Measurements from ENCODE around the gene CCDC198.
A peak's percentile ranks its signal among the peaks of the same experiment; 100 is the strongest.

CCDC198 gene, protein sequence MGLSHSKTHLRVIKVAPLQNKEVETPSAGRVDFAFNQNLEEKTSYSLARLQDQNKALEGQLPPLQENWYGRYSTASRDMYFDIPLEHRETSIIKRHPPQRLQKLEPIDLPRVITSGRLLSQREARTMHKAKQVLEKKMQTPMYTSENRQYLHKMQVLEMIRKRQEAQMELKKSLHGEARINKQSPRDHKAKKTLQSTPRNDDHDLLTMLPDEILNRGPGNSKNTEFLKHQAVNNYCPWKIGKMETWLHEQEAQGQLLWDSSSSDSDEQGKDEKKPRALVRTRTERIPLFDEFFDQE

DNA sequence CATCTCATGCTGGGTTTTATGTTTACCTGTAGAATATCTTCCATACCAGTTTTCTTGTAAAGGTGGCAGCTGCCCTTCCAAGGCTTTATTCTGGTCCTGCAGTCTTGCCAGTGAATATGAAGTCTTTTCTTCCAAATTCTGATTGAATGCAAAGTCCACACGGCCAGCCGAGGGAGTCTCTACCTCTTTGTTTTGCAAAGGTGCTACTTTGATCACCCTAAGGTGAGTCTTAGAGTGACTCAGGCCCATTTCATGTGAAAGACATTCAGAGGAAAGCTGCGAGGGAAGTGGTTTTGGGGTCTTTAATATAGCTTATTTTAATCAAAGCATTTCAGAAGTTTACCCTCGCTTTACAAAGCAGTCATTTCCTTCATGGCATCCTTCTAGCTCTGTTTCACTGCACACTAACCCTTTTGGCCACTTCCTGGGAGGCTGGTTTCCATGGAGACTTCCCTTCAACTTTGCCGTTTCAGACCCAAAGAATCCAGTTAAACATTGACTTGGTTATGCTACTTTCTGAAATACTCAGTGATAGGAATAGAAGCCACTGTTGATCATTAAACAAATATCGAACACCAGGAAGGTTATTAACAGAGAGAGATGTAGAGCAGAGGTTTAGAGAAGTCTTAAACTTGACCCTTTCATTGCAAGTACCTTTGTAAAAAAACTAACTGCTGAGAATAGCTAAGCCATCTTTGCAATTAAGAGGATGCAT is at the start of gene CCDC198:
Gene CCDC198, minus strand, starts transcription at position 391 of the 715 bp plus-strand sequence. Its CDS starts 142 bp downstream, at position 249.
- no peak for DNase-seq

DNA sequence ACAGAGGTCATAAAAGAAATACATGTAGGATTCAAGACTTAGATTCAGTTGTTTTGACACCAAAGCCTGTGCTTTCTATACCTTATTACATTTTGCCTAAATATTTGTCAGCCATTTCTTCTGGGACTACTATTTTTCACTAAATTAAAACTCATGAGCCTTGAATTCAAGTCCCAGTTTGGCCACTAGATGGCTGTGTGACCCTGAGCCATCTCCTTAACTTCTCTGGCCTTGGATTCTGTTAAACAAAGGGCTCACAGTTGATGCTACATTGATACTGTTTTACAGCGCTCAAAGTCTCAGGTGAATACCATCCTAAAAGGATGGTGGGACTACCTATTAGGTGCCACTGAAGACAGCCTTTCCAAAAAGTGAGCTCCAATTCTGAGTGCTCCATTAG is 39.6 kb upstream of the CCDC198 start:
- no peak for DNase-seq

DNA sequence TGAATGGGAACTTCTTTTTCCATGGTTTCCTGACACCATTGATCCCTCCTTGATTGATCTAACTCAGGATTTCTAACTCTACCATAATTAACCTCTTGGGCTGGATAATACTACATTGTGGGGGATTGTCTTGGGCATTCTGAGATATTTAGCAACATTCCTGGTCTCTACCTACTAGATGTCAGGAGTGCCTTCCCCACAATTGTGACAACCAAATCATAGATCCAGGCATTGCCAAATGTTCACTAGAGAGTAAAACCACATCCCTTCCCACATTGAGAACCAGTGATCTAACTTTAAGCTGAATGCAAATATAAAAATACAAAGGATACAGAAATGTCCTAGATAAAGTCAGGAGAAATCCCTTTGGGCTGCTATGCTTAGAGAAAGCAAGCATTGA is 36.9 kb upstream of the CCDC198 start:
- no peak for DNase-seq

DNA sequence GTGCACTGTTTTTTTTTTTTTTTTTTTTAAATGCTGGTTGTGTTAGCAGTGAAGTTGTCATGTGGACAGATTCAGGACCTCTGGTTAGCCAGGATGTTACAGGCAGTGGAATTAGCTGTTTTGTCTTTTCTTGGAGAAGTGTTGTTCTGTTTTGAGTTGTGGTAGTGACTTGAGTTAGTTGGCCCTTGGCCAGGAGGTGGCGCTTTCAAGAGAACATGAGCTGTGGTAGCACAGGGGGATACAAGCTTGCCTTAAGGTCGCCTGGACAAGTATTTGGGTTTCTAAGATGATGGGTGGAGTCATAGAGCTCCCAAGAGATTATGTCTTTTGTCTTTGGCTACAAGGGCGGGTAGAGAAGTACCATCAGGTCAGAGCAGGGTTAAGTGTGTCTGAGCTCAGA is 33.3 kb upstream of the CCDC198 start:
- no peak for DNase-seq

DNA sequence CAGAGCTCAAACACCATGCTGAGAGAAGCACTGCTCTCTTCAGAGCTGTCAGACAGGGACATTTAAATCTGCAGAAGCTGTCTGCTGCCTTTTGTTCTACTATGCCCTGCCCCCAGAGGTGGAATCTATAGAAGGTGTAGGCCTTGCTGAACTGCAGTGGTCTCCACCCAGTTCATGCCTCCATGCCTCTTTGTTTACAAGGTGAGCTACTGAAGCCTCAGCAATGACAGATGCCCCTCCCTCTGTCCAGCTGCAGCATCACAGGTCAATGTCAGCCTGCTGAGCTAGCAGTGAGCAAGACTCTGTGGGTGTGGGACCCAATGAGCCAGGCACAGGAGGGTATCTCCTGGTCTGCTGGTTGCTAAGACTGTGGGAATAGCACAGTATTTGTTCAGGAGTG is 25.4 kb upstream of the CCDC198 start:
- no peak for DNase-seq

DNA sequence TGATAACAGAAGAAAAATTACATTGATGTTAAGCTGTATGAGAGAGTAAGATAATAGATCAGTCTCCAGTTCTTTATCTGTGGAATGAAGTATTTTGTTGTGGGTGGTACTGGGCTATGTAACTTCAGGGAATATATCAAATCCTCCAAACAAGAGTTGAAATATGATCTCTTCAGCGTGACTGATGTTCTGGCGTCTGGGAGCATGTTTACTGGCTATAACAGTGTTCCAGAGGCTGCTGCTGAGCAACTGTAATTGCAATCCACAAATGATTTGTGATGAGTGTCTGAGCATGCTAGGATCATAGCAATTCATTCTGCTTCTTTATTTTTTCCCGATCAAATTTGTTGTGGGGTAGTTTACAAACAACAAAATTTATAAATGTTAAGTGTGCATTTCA is 18.6 kb upstream of the CCDC198 start:
- no peak for DNase-seq

DNA sequence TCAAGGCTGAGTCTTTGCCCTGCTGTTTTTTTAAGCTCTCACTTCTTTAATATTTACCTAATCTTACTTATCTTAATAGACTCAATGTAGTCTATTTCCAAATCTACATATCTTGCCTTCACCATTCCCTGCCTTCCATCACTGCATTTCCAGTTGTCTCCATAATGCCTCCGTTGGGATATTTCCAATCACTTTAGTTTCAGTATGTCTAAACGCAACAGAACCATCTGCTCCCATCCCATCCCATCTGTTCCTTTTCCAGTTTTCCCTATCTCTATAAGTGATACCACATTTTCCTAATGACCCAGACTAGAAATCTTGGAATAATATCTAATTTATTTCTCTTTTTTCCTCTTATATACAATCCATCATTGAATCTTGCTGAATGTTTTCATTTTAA is 15.1 kb upstream of the CCDC198 start:
- no peak for DNase-seq

DNA sequence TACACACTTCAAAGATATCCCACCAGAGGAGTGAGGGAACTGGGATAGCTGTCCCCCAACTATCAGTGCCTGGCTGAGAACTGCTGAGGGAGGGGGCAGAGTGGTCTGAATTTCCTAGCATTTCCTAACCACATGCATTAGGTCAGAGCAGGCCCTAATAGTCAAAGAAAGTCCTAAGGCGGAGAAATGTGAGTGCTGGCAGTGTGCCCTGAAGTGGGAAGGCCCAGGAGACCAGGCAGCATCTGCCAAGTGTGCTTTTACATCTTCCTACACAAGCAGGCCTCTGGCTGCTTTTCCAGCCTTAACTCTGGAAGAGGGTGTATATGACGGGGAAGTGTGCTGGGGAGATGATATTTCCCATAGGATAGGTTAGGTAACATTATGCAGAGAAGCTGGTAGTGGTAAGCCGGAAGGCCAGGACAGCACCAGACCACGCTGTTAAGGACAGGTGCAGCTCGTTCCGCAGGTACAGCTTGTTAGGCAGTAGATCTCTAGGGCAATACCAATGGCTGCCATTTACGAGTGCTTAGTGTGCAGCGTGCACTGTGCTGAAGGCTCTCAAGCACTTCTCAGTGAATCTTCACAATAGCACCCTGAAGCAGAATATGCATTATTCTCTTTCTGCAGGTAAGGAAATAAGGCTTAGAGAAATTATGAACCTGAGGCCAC is 9.1 kb upstream of the CCDC198 start:
- no peak for DNase-seq

DNA sequence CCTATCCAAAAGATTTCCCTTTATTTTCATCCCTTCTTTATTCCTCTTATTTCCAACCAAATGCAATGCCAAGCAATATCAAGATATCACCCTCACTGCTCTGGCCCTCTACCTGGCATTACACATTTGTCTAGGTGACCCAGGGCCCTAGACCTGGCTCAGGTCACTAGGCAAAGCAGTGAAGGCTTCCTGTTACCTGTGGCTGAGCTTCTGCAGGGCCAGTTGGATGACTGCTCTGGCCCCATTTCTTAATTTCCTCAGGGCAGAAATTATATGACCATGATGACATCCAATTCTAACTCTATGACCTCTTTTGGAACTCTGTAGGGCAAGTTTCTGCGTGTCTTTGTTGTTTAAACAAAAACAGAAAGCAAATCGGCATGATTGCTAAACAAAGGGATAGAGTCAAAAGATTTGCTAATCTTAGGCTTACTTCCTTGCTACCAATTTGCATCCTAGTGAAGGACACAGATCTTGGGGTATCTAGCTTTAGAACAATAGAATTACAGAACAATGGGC is 7.4 kb upstream of the CCDC198 start:
- DNase-seq: no peak

DNA sequence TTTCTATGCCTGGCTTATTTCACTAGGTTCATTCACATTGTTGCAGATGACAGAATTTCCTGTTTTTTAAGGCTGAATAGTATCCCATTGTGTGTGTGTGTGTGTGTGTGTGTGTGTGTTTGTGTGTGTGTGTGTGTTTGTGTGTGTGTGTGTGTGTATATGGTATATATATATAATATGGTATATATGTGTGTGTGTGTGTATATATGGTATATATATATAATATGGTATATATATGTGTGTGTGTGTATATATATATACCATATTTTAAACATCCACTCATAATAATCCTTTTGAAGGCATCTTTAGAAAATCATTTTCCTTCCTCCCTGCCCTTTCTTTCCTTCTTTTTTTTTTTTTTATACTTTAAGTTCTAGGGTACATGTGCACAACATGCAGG is 5.0 kb upstream of the CCDC198 start:
- DNase-seq: no peak

DNA sequence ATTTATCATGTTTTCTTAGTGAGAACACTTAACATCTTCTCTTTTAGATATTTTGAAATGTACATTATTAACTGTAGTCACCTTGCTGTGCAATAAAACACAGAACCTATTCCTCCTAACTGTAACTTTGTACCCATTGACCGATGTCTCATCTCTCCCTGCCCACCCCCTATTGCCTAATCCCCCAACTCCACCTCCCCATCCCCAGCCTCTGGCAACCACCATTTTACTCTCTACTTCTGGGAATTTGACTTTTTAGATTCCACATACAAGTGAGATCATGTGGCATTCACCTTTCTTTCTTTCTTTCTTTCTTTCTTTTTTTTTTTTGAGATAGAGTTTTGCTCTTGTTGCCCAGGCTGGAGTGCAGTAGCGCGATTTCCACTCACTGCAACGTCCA is 4.4 kb upstream of the CCDC198 start:
- no peak for DNase-seq

DNA sequence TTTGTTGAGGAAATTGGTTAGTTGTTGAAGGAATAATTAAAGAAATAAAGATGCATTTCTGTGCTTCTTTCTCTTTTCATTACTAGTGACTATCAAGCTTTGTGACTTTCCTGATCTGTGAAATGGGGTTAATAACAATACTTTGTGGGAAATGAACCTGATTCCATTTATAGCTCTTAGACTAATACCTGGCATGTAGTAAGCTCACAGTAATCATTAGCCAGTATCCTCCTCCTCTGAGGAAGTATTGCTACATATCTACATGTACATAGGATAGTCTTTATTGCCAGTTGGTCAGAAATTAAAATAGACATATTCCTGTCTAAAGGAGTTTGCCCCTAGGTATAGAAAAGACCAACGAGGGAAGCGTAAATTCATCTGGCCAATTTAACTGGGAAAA is 1.8 kb upstream of the CCDC198 start:
- DNase-seq: no peak

DNA sequence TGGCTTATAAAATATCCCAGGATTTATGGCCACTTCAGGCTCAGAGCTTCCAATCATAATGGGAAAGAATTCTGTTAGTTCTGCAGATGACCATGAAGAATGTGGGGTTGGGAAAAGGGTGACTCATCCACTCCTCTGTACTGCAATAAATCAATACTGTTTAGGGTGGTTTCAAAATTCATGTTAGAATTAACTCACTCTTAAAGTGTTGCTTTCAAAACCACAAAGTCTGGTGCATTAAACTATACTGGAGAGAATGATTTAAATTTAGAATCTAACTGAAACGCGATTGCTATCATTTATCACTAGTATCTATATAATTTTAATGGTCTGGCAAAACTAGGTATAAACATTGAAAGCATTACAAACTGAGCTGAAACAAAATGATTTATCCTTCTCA is 798 bp downstream of the CCDC198 start:
- DNase-seq: no peak

DNA sequence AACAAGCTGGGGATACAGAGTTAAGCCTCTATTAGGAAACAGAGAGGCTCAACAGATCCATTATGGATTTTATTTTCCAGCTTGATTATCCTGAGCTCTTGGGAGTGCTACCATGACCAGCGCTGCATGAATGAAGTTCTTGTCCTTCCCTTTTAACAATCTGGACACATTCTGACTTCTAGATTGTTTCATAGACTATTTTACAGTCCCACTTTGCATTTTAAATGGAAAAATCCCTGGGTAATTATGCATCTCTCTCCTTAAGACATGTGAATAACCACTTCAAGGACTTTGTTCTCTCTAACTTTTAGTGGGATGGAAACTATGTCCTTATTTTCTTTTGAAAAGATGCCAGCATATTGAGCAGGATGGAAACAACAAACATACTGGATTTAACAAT is 2.0 kb downstream of the CCDC198 start:
- no peak for DNase-seq

DNA sequence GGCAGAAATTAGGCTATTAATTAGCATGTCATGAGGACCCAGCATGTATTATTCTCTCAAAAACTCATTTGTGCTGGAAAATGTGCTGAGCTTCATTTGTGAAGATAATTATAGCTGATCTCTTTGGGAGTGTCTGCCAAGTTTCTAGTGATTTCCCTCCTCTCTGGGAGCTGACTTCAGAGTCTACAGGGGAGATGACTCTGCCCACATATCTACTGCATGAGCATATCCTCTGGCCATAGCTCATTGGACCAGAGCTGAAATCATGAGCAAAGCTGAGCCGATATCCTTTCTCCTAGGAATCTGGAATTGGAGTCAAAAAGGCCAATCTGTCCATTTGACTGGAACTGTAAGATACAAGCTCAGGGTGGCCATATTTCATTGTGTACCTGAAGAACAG is 5.9 kb downstream of the CCDC198 start:
- no peak for DNase-seq

DNA sequence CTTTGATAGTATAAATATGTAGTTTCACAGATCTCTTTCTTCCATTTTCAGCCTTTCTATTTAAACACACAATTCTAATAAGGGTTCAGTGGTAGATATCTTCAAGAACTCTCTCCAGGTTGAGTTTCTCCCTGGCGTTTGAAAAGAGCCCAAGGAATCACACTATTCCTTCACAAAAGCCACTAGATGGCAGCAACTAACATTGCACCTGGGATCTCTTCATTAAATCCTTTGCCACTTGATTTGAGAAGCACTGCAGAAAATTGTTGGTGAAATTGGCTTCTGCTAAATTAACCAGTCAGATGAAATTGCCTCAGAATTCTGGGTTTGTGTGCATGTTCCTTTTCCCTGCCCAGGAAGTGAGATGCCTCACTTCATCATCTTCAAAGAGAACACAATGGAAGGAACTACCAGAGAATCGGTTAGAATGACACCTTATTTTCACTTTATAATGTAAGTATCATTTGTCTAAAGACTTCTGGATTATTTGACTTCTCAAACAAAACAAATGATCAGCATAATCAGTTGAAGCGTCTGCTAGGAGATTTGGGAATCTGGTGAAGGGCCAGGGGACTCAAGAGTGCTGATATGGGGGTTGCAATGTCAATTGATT is 6.8 kb downstream of the CCDC198 start:
- peak; percentile 25 for DNase-seq

DNA sequence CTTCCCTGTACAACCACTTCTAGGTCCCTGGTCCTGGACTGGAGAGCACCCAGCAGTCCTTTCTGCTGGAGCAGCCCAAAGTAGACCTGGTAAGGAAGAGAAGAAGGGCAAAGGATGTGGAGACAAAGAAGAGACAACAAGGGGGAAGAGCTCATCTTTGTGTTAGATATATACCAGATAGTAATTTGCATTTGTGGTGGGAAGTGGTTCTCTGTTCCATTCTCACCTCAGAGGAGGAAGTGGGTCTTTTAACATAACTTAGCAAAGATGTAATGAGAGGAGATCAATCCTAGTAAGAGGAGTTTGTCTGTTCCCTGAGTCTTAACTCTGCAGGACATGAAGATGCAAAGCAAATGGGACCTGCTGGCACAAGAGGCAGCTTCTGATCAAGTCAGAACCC is 8.0 kb downstream of the CCDC198 start:
- DNase-seq: no peak

DNA sequence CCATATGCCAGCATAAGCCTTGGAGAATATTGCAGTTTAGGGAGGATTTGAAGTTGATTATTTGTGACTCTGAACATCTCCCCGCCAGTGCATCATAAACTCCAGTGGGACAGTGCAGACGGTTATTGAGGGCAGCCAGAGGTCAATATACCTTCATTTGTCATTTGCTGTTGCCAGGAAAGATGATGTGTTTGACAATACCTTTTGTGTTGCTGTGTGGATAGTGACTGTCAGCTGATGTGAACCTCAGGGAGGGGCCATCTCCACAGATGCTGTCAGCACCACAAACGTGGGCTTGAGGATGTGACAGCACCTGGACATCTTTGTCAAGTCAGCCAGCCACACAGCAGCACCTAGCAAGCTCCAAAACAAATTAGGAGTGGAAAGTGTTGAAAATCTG is 11.5 kb downstream of the CCDC198 start:
- DNase-seq: no peak

DNA sequence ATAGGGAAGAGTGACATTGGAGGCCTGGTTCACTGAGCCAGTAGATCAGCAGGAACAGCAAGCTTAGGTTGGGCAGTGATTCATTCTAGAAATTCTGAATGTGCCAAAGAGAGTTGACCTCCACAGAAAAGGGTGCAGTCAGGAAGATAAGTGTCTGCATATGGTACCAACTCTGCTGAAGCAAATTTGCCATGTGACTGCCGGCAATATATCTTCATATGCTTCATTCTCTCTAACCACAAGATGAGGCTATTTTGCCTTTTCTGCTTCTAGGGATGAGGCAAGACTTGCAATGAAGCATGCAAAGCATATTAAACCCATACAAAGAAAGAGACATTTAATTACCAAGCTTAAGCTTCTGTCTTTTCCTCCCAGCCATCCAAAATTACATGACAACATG is 13.6 kb downstream of the CCDC198 start:
- no peak for DNase-seq

DNA sequence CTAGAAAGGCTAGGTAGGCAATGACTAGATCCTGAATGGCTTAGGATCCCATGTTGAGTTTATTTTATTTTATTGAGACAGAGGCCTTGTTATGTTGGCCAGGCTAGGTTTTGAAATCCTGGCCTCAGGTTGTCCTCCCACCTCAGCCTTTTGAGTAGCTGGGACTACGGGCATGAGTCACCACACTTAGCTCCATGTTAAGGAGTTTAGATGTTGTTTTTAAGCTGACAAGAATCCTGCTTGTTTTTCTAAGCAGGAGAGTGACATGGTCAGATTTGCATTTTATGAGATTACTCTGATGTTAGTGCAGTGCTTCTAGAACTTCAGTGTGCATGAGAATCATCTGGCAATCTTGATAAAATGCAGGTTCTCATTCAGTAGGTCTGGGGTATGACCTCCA is 14.5 kb downstream of the CCDC198 start:
- no peak for DNase-seq

DNA sequence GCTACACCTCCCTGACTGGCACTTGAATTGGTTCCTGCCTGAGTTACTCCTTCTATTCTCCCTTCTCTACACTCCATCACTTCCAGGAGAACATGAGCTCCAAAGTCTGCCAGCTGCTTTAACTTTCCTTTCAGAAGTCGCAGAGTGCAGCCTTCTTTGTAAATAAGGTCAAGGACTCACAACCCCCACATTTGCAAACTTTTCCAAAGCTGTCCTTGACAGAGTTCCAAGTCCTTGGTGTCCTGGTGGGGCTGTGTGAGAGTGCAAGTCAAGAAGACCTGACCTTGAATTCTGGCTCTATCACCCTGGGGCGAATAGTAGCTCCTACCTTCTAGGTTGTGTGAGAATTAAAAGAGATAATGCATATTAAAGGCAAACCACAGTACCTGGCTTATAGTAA is 15.6 kb downstream of the CCDC198 start:
- DNase-seq: no peak

DNA sequence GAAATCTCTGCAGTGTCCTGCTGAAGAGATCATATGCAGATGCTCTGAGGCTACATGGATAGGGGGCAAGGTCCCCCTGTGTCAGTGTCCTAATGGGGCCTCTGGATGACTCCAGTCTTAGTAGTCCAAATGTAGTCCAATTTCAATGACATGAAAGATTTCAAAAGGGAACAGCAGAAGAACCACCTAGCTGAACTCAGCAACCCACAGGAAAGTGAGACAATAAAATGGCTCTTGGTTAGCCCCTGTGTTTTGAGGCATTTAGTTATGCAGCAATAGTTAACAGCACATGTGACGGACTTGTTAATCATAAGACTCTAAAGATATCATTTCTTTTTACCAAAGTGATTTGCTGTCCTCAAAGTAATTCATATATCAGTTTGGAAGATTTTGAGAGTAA is 22.7 kb downstream of the CCDC198 start:
- no peak for DNase-seq

DNA sequence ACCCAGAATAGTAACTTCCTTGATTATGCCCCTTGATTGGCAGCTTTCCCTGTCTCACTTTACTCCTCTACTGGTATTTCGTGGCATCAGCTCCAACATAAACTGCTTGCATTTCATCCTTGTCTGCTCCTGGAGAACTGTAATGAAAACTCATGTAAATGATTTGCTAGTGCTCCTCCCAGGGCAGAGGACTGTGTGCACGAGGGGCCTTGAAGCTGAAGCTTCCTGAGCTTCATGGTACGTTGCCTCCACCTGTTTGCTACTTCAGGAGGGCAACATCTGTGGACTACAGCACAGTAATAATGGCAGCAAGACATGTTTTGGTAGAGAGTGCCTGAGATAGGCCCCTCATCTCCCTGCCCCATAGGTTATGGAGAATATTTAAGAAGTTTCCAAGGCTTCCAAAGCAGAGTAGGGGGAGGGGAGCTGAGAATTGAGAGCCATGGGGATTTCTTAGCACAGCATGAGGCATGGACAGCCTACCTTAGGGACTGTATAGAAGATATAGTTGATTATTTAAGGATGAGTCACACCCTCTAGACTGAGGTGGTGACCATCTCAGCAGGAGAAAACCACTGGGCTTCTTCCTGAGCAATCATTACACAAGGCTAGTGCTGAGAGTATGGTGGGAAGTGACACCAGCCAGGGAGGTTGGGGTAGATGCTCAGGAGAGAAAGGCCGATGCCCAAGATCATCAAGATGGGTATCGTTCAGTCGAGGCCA is 29.5 kb downstream of the CCDC198 start:
- no peak for DNase-seq

Data from COR-L47 (cell line).